ENCODE measurements around the gene RAB5IF. TPM values are rescaled to one million over a fixed set of nuclear protein-coding genes. Genes with fewer than 3 reads are reported as not detected.

Gene RAB5IF
- total and polyA plus RNA-seq, 7 donors: 58.7 to 169 (median 85.1) TPM

GRCh38 chr20:36565520-36565919 is 40.1 kb upstream of the RAB5IF start:
- Histone ChIP-seq H3K4me3 (no peak overlapping the region), H3K36me3 (no peaks in the 10 kb centered on the region), H3K27ac (no peak overlapping the region), H3K27me3 (no peaks in the 10 kb centered on the region), H3K9me3 (no peaks in the 10 kb centered on the region), H3K4me1 (peaks cover 0 to 7% (median 0%) of the 10 kb centered on the region in 4 donors)
- TF ChIP-seq POLR2A (IDR thresholded peaks at IDR 0.05) (no peak), POLR2AphosphoS5 (IDR thresholded peaks at IDR 0.05) (no peak), CTCF (IDR thresholded peaks at IDR 0.05) (no peak), EP300 (IDR thresholded peaks at IDR 0.05) (no peak)
- intact Hi-C loops (cut with DNase I): no loop called here
- WGBS, 2 donors: 95 to 96% methylated on average over 3 of the region's 3 CpGs
- DNase-seq: no peak

GRCh38 chr20:36569847-36570429 is 35.6 kb upstream of the RAB5IF start:
- H3K9me3 ChIP-seq: no peaks in the 10 kb centered on the region
- no peak for DNase-seq
- no peaks in the 10 kb centered on the region for H3K27me3 ChIP-seq
- H3K4me3 ChIP-seq: no peak overlapping the region
- peaks cover 0 to 23% (median 17%) of the 10 kb centered on the region in 4 donors for H3K4me1 ChIP-seq
- no peaks in the 10 kb centered on the region for H3K36me3 ChIP-seq
- 78 to 85% methylated on average over 7 of the region's 7 CpGs for WGBS, 2 donors
- intact Hi-C loops (cut with DNase I): loop anchor here (10.0 kb wide), 1 partner anchor 205 kb away; the partner anchor contains the start of gene DSN1
- no peak overlapping the region for H3K27ac ChIP-seq
- TF ChIP-seq EP300 (IDR thresholded peaks at IDR 0.05) (no peak), CTCF (IDR thresholded peaks at IDR 0.05) (no peak), POLR2A (IDR thresholded peaks at IDR 0.05) (no peak), POLR2AphosphoS5 (IDR thresholded peaks at IDR 0.05) (no peak)

GRCh38 chr20:36571564-36572504 is 33.7 kb upstream of the RAB5IF start:
- Histone ChIP-seq H3K4me3 (no peak overlapping the region), H3K9me3 (no peaks in the 10 kb centered on the region), H3K36me3 (no peaks in the 10 kb centered on the region), H3K27ac (peak overlapping the region; percentile 88 to 94 (median 91)), H3K4me1 (peaks cover 0 to 41% (median 32%) of the 10 kb centered on the region in 4 donors), H3K27me3 (no peaks in the 10 kb centered on the region)
- intact Hi-C loops (cut with DNase I): loop anchor here (10.0 kb wide), 1 partner anchor 203 kb away; the partner anchor contains the start of gene DSN1
- DNase-seq: no peak
- WGBS, 2 donors: 62 to 66% methylated on average over 17 of the region's 17 CpGs
- no peak for TF ChIP-seq POLR2A (IDR thresholded peaks at IDR 0.05)
- TF ChIP-seq EP300 (IDR thresholded peaks at IDR 0.05): no peak
- TF ChIP-seq CTCF (IDR thresholded peaks at IDR 0.05): no peak
- no peak for TF ChIP-seq POLR2AphosphoS5 (IDR thresholded peaks at IDR 0.05)

- peak overlapping the region; percentile 88 to 94 (median 91) for H3K27ac ChIP-seq
- no peak for DNase-seq
- H3K27me3 ChIP-seq: no peaks in the 10 kb centered on the region
- H3K9me3 ChIP-seq: no peaks in the 10 kb centered on the region
- peak overlapping the region; percentile 82 to 87 (median 84) for H3K4me3 ChIP-seq
- intact Hi-C loops (cut with DNase I): loop anchor here (10.0 kb wide), 1 partner anchor 202 kb away; the partner anchor contains the start of gene DSN1
- H3K4me1 ChIP-seq: peaks cover 0 to 40% (median 29%) of the 10 kb centered on the region in 4 donors
- WGBS, 2 donors: 18 to 19% methylated on average over 20 of the region's 20 CpGs
- H3K36me3 ChIP-seq: no peaks in the 10 kb centered on the region
- TF ChIP-seq EP300 (IDR thresholded peaks at IDR 0.05): no peak
- TF ChIP-seq POLR2AphosphoS5 (IDR thresholded peaks at IDR 0.05): no peak
- no peak for TF ChIP-seq POLR2A (IDR thresholded peaks at IDR 0.05)
- no peak for TF ChIP-seq CTCF (IDR thresholded peaks at IDR 0.05)
Measured at GRCh38 chr20:36572701-36573102, 32.9 kb upstream of the RAB5IF start.
